HG03159 (cell line): ENCODE data around the gene HIVEP1.
"Not testable (repeated sequence)": the region's sequence is repeated elsewhere in the genome, so short reads cannot be mapped to it uniquely, and the experiment has no call there.

Experiments
- ATAC-seq: cut with Tn5 transposase; IDR thresholded peaks from one replicate; pipeline ENCODE4 v1.9.1; 2021; ENCODE audit warnings: mild to moderate bottlenecking, moderate library complexity; ENCODE audit not compliant: unreplicated experiment

Gene HIVEP1

GRCh38 chr6:12149944-12150510 lies 137.9 kb downstream of the HIVEP1 start:
- ATAC-seq, result no peak

DNA sequence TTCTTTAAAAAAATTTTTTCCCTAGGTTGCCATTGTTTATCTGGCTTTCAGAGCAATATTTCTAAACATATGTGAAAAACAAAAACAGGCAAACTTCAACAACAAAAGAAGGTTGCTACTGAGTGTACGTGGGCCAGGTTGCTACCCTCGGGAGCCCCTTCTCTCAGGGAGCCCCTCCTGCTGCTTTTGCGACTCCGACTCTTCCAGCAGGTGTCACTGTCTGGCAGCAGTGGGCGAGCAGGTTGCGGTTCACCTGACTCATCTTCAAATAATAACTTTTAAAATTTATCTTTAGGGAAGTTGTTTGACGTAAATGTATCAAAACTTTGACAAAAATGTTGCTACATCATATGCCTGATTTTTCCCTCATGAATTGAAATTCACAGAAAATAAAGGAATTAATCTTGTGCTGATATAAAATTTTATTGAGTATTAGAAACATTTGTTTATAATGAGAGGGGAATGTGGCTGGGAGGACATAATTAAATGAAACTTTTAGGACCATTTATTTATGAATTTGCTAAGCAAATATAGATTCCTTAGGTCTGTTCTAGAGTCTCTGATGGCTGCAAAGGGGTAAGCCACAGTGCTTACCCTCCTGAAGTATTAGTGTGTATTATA lies 138.8 kb downstream of the HIVEP1 start:
- ATAC-seq, result no peak

GRCh38 chr6:12151433-12151820 lies 139.3 kb downstream of the HIVEP1 start:
- ATAC-seq, result no peak

GRCh38 chr6:12152023-12152970 lies 140.2 kb downstream of the HIVEP1 start:
- ATAC-seq, result no peak

- ATAC-seq, result not testable (repeated sequence)
Measured at GRCh38 chr6:12155769-12156168, 143.7 kb downstream of the HIVEP1 start.

DNA sequence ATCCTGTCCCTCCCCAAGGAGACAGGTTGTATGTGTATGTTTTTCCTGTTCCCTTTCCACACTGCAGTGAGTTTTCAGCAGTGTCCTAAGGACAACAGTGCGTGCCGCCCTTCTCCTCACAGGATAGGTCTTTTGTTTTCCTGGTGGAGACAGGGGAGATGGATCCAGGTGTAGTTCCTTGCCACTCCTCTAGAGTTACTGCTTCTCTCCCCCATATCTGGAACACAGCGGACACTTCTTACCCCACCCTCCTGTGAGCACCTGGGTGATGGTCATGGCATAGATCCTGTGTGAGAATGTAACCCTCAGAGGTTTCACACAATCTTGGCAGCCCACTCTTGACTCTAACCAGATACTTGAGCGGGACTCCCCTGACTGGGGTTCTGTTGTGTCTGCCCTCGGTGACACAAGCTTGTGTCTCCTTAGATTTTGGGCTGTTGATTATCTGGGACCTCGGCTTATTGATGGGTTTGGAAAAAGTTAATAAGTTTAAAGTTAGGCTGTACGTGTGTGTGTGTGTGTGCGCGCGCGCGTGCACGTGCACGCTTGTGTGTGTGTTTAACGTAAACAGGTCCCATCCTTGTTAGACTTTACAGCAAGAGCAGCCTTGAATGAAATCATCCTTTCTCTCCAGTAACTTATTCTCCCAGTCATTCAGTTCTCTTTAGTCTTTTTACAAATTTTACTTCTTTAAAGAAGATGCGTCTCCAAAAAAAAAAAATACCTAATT lies 146.7 kb downstream of the HIVEP1 start:
- no peak for ATAC-seq

- no peak for ATAC-seq
Measured at GRCh38 chr6:12160326-12160725, 148.2 kb downstream of the HIVEP1 start.

DNA sequence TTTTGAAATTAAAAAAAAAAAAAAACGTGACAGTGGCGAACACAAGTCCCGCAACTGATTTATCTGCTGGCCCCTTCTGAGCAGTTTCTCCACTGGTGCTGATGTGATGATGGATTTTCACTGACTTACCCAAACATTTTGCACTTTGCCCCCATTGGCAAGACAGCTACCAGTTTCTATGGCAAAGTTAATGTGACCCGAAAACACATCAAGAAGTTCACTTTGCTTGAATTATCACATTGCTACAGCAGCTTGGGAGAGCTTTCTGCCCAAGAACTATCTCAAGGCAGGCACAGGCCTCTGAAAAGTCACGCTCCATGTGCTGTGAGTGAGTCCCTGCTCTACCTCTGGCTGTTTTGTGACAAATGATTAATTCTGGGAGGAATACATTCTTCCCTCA lies 150.1 kb downstream of the HIVEP1 start:
- no peak for ATAC-seq

- peak; percentile 79 for ATAC-seq
Measured at GRCh38 chr6:12163149-12163548, 151.0 kb downstream of the HIVEP1 start.

DNA sequence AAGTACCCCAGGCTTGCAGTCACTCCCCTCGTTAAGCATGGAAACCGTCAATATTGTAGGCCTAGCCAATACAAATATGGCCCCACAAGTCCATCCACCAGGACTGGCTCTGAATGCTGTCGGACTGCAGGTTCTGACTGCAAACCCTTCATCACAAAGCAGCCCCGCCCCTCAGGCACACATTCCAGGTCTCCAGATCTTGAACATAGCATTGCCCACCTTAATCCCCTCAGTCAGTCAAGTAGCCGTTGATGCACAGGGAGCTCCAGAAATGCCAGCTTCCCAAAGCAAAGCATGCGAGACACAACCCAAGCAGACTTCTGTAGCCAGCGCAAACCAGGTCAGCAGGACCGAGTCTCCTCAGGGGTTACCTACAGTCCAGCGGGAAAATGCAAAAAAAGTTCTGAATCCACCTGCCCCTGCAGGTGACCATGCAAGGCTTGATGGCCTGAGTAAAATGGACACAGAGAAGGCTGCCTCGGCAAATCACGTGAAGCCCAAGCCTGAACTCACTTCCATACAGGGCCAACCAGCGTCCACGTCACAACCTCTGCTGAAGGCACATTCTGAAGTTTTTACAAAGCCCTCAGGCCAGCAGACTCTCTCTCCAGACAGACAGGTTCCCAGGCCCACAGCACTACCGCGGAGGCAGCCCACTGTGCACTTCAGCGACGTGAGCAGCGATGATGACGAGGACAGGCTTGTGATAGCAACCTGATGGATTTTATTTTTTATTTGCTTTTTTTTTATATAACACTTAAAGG lies 151.8 kb downstream of the HIVEP1 start:
- no peak for ATAC-seq

DNA sequence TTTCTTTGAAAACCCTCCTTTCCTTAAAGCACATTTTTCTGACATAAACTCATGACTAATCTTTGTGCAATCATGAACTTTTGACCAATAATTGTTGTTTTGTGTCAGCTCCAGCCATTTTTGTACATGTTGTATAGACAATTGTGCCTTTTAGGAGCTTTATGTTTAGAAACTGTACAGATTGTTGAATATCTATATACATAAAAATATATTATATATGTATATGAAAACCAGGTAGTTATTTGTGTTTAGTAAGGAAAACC lies 152.3 kb downstream of the HIVEP1 start:
- ATAC-seq, result no peak

GRCh38 chr6:12165297-12165696 lies 153.2 kb downstream of the HIVEP1 start:
- ATAC-seq, result no peak

DNA sequence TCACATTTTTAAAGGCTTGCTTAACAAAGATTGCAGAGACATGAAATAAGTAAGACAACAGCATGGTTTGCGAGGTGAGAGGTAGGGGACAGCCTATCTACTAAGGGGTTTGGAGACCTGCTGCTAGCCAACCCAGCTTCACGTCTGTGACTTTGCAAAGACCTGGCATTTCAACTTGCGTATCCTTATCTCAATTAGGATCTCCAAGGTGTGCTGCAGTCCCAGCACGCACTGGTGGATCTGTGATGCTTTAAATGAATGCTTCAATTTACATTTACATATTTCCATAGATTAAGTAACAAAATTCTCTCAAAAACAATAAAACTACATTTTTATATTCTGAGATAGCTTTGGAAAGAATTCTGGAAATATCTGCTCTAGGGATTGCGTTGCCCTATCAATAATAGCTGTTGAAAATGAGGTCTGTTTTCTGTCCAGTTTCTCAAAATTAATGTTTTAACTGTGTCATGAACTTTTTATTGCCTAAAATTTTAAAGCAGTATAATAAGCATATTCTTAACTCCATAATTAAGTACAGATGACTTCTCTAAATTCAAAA lies 153.7 kb downstream of the HIVEP1 start:
- no peak for ATAC-seq

GRCh38 chr6:12169377-12169776 lies 157.3 kb downstream of the HIVEP1 start:
- ATAC-seq, result no peak

- no peak for ATAC-seq
Measured at GRCh38 chr6:12170351-12171092, 158.4 kb downstream of the HIVEP1 start.

DNA sequence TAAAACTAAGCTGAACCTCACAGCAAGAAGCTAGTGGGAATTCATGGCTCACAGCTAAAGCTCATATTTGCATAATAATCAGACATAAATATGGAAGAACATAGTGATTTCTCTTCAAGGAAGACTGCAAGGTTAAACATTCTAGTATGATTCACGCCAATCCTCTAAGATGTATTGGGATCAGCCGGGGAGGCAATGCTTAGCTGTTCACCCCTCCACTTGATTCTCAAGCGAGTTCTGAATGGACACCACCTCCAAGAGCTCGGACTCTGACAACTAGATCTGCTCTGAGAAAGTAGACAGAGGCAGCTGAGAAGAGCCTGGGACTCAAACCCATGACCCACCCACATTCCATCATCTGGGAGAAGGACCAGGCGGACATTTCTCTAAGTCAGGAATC lies 159.6 kb downstream of the HIVEP1 start:
- no peak for ATAC-seq

- no peak for ATAC-seq
Measured at GRCh38 chr6:12172572-12172971, 160.5 kb downstream of the HIVEP1 start.

DNA sequence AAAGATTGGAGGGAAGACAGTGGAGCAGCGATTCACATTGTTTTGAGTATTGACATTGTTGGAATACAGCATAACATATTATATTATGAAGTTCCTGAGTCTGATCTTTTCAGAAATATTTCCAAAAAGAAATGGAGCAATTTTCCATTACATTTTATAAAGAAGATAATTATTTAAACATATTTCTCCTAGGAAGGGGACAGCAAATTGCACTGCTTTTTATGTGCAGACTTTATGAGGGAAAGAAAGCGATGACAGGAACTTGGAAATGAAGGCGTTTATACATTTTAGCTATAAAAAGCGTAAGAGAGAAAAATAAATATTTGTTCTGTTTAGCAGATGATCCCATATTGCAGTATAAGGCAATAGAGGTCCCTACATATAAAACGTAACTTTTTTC lies 161.1 kb downstream of the HIVEP1 start:
- ATAC-seq, result no peak

- no peak for ATAC-seq
Measured at GRCh38 chr6:12173661-12174060, 161.5 kb downstream of the HIVEP1 start.

DNA sequence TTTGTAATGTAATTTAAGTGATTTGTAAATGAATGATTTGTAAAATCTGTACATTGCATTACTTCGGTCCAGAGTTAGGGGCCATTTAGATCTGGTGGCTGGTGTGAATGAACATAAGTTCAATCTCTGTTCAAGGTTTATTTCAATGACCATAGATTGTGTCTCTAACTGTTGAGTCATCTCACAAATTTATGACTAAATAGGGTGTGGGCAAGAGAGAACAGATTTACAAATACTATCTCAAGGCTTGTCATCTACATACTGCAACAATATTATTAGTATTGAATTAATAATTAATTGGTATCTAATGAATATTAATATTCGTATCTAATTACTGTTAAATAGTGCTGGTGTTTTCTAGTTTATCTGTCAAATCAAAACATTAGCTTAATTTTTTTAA lies 162.8 kb downstream of the HIVEP1 start:
- ATAC-seq, result no peak
